ENCODE results near the gene TGM1. TPM values are rescaled to one million over a fixed set of nuclear protein-coding genes. Genes with fewer than 3 reads are reported as not detected.

The TGM1 gene
- total RNA-seq, 1 experiment from 2014 or later, result 2.9 TPM

- H3K4me3 Mint-ChIP-seq, result no peak overlapping the region
- Histone ChIP-seq H3K23ac (ENCODE audit: insufficient read length, low read depth, low read length) (no peak overlapping the region), H3T11ph (ENCODE audit: low read length) (no peak overlapping the region), H2AFZ (ENCODE audit: low read length) (no peak overlapping the region), H3K79me1 (ENCODE audit: insufficient read depth, low read depth, low read length, poor library complexity, severe bottlenecking) (no peaks in the 10 kb centered on the region), H3K9me3 (ENCODE audit: control insufficient read depth, low read depth, low read length) (no peaks in the 10 kb centered on the region), H4K8ac (replicated peaks; ENCODE audit: insufficient read length, low read depth, low read length) (no peak overlapping the region), H2BK20ac (ENCODE audit: low read depth, low read length, poor library complexity, severe bottlenecking) (no peak overlapping the region), H3K4me2 (ENCODE audit: insufficient read depth, insufficient read length, low read length) (no peak overlapping the region), H3K79me2 (ENCODE audit: insufficient read depth, low read length) (no peaks in the 10 kb centered on the region), H3K18ac (ENCODE audit: insufficient read length, low read depth, low read length) (no peak overlapping the region), H2BK120ac (ENCODE audit: low read depth, low read length, poor library complexity, severe bottlenecking) (no peak overlapping the region), H2BK12ac (ENCODE audit: insufficient read length, low read depth, low read length) (no peak overlapping the region), H2BK5ac (ENCODE audit: insufficient read length, low read length) (no peak overlapping the region), H3K23me2 (ENCODE audit: insufficient read length, low read depth, low read length, poor library complexity, severe bottlenecking) (no peaks in the 10 kb centered on the region), H3K4ac (ENCODE audit: low read depth, low read length) (no peak overlapping the region), H4K5ac (ENCODE audit: insufficient read length, low read depth, low read length) (no peak overlapping the region), H4K20me1 (ENCODE audit: control insufficient read depth, insufficient read depth, insufficient read length) (no peaks in the 10 kb centered on the region), H3K4me1 (ENCODE audit: insufficient read depth, low read length) (peaks cover 5% of the 10 kb centered on the region; the same call in 1 of the 2 replicates), H3K9ac (ENCODE audit: extremely low read depth, insufficient read length, low read length) (no peak overlapping the region), H2BK15ac (ENCODE audit: low read depth, low read length) (no peak overlapping the region), H3K14ac (ENCODE audit: insufficient read depth, low read length) (no peak overlapping the region), H3K27ac (ENCODE audit: insufficient read length, low read depth, low read length) (no peak overlapping the region), H4K91ac (ENCODE audit: insufficient read length, low read depth, low read length) (no peak overlapping the region), H2AK5ac (ENCODE audit: insufficient read length, low read length) (no peak overlapping the region), H3K56ac (ENCODE audit: insufficient read length, low read depth, low read length) (no peak overlapping the region), H3K27me3 (ENCODE audit: insufficient read depth, low read length) (no peaks in the 10 kb centered on the region)
- no CpG with 5 or more reads among the region's 2 CpGs for WGBS (ENCODE audit: extremely low coverage, insufficient read length, low lambda C conversion rate)
- TF ChIP-seq, protein P1, sequence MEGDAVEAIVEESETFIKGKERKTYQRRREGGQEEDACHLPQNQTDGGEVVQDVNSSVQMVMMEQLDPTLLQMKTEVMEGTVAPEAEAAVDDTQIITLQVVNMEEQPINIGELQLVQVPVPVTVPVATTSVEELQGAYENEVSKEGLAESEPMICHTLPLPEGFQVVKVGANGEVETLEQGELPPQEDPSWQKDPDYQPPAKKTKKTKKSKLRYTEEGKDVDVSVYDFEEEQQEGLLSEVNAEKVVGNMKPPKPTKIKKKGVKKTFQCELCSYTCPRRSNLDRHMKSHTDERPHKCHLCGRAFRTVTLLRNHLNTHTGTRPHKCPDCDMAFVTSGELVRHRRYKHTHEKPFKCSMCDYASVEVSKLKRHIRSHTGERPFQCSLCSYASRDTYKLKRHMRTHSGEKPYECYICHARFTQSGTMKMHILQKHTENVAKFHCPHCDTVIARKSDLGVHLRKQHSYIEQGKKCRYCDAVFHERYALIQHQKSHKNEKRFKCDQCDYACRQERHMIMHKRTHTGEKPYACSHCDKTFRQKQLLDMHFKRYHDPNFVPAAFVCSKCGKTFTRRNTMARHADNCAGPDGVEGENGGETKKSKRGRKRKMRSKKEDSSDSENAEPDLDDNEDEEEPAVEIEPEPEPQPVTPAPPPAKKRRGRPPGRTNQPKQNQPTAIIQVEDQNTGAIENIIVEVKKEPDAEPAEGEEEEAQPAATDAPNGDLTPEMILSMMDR (conservative IDR thresholded peaks at IDR 0.05), result no peak
- no peak overlapping the region for H3K27ac Mint-ChIP-seq
- no peak for DNase-seq
- peaks cover 15 to 20% of the 10 kb centered on the region in 2 experiments for H3K4me1 Mint-ChIP-seq
- H3K27me3 Mint-ChIP-seq (ENCODE audit: low read depth), result no peaks in the 10 kb centered on the region; the same call in 1 of the 2 replicates
- H3K36me3 Mint-ChIP-seq (ENCODE audit: insufficient read depth in 1 of 3, low read depth in 3 of 3), result peaks cover 40 to 76% (median 68%) of the 10 kb centered on the region in 3 experiments; a peak in 6 of 7 replicates
- H3K9me3 Mint-ChIP-seq, result peaks cover 0 to 3% of the 10 kb centered on the region in 2 experiments; a peak in 3 of 5 replicates
These were observed 55.4 kb downstream of the TGM1 start for GRCh38 chr14:24207625-24208024.
